Measurements from ENCODE around the gene IGFN1.

IGFN1 gene

DNA sequence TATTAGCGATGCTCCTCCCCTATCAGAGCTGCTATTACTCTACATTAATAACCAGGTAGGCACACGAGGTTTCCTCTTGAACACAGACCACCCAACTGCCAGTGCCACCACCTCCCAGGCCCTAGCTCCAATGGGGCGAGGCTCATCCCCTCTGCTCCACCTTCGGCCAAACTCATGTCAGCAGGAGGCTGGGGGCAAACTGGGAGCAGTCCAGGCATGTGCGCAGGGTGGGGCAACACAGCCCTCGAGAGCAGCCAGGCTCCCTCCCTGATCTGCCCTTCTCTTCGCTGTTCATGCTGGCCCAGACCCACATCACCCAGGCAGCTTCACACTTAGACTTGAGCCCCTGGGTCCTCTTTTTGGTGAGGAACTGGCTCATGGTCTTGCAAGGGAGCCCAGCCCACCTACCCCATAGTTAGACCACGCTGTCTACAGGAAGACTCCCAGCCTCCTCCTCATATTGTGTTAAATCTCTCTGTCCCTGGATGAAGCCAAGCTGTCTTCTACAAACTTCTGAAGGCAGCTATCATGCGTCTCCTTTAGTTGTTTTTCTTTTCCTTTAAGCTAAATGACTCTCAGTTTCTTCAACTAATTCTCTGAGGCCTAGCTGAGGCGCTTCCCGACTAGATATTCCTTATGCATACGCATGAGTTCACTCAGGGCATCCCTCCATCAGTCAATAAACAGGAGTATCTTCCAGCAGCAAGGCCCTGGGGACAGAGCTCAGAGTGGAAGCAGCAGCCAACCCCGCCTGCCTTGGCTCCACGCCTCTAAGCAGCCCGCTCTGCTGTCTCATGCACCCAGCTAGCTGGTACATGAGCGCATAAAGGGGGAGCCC lies 48.4 kb upstream of the IGFN1 start:
- no peaks in the 10 kb centered on the region for H4K20me1 ChIP-seq (ENCODE audit: low read depth, low read length)
- no peak overlapping the region for H3K9ac ChIP-seq (ENCODE audit: low read length)
- no peak overlapping the region for H3K4me2 ChIP-seq (ENCODE audit: low read depth, low read length, poor library complexity, severe bottlenecking)
- H3K36me3 ChIP-seq (ENCODE audit: low read length) = no peaks in the 10 kb centered on the region
- H3K9me2 ChIP-seq (replicated peaks; ENCODE audit: insufficient read depth, low read length) = no peaks in the 10 kb centered on the region
- H3K79me2 ChIP-seq (ENCODE audit: insufficient read depth, low read length) = no peaks in the 10 kb centered on the region
- no peaks in the 10 kb centered on the region for H3K27me3 ChIP-seq (ENCODE audit: low read length)
- H3K4me3 ChIP-seq (ENCODE audit: insufficient read depth, low read length, poor library complexity, severe bottlenecking) = no peak overlapping the region
- no peak overlapping the region for H2AFZ ChIP-seq (ENCODE audit: low read depth, low read length, severe bottlenecking)
- H3K27ac ChIP-seq (ENCODE audit: low read depth, low read length) = no peak overlapping the region
- H3F3A ChIP-seq (ENCODE audit: insufficient read depth) = no peaks in the 10 kb centered on the region
- no peaks in the 10 kb centered on the region for H3K9me3 ChIP-seq (ENCODE audit: insufficient read depth, low read length)
- TF ChIP-seq, protein P1, sequence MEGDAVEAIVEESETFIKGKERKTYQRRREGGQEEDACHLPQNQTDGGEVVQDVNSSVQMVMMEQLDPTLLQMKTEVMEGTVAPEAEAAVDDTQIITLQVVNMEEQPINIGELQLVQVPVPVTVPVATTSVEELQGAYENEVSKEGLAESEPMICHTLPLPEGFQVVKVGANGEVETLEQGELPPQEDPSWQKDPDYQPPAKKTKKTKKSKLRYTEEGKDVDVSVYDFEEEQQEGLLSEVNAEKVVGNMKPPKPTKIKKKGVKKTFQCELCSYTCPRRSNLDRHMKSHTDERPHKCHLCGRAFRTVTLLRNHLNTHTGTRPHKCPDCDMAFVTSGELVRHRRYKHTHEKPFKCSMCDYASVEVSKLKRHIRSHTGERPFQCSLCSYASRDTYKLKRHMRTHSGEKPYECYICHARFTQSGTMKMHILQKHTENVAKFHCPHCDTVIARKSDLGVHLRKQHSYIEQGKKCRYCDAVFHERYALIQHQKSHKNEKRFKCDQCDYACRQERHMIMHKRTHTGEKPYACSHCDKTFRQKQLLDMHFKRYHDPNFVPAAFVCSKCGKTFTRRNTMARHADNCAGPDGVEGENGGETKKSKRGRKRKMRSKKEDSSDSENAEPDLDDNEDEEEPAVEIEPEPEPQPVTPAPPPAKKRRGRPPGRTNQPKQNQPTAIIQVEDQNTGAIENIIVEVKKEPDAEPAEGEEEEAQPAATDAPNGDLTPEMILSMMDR (IDR thresholded peaks at IDR 0.05; ENCODE audit: insufficient read depth, low read length, poor library complexity, severe bottlenecking) = no peak
- no peak for TF ChIP-seq EZH2phosphoT487 (conservative IDR thresholded peaks at IDR 0.05; ENCODE audit: low read length)

DNA sequence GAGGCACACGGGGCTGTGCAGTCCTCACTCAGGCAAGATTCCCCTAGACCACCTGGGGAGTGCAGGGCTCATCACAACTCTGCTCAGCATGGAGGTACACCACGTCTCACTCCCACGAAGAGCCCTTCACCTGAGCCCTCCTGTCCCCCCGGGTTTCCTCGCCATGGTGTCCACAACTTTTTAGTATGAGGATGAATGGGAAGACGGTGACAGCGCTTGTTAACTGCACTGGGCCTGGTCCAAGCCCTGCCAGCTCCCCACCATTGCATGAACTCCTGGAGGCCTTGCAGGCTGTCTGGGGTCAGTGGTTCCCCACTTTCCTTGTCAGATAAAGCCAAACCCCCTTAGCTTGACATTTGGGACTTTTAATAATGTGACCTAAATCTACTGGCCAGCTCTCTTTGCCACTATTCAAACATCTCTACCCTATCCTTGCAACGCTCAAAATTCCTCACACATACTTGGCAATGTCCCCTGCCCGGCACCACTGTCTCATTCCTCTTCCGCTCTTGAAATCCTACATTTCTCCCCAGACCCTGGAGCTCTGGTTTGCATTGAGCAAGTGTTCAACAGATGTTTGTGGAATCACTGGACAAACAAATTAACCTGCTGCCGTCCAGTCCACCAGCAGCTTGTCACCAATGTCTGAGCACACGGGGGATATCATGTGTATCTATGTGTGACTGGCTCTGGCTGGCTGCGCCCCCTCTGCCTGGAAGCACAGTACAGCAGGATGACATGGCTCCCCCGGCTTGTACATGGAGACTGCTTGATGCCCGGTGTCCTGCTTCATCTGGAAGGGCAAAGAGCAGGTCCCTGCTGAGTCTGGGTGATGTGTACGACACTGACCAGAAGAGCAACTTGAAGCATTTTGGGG lies 47.5 kb upstream of the IGFN1 start:
- H3K9ac ChIP-seq (ENCODE audit: low read length) = no peak overlapping the region
- H3K4me2 ChIP-seq (ENCODE audit: low read depth, low read length, poor library complexity, severe bottlenecking) = no peak overlapping the region
- no peaks in the 10 kb centered on the region for H3K27me3 ChIP-seq (ENCODE audit: low read length)
- no peaks in the 10 kb centered on the region for H3K79me2 ChIP-seq (ENCODE audit: insufficient read depth, low read length)
- no peak overlapping the region for H3K4me3 ChIP-seq (ENCODE audit: insufficient read depth, low read length, poor library complexity, severe bottlenecking)
- no peaks in the 10 kb centered on the region for H3F3A ChIP-seq (ENCODE audit: insufficient read depth)
- H2AFZ ChIP-seq (ENCODE audit: low read depth, low read length, severe bottlenecking) = no peak overlapping the region
- no peaks in the 10 kb centered on the region for H3K36me3 ChIP-seq (ENCODE audit: low read length)
- TF ChIP-seq, protein P1 (IDR thresholded peaks at IDR 0.05; ENCODE audit: insufficient read depth, low read length, poor library complexity, severe bottlenecking) = no peak
- no peak for TF ChIP-seq EZH2phosphoT487 (conservative IDR thresholded peaks at IDR 0.05; ENCODE audit: low read length)
- no peaks in the 10 kb centered on the region for H3K9me2 ChIP-seq (replicated peaks; ENCODE audit: insufficient read depth, low read length)
- no peaks in the 10 kb centered on the region for H3K9me3 ChIP-seq (ENCODE audit: insufficient read depth, low read length)
- H3K27ac ChIP-seq (ENCODE audit: low read depth, low read length) = no peak overlapping the region
- H4K20me1 ChIP-seq (ENCODE audit: low read depth, low read length) = no peaks in the 10 kb centered on the region

DNA sequence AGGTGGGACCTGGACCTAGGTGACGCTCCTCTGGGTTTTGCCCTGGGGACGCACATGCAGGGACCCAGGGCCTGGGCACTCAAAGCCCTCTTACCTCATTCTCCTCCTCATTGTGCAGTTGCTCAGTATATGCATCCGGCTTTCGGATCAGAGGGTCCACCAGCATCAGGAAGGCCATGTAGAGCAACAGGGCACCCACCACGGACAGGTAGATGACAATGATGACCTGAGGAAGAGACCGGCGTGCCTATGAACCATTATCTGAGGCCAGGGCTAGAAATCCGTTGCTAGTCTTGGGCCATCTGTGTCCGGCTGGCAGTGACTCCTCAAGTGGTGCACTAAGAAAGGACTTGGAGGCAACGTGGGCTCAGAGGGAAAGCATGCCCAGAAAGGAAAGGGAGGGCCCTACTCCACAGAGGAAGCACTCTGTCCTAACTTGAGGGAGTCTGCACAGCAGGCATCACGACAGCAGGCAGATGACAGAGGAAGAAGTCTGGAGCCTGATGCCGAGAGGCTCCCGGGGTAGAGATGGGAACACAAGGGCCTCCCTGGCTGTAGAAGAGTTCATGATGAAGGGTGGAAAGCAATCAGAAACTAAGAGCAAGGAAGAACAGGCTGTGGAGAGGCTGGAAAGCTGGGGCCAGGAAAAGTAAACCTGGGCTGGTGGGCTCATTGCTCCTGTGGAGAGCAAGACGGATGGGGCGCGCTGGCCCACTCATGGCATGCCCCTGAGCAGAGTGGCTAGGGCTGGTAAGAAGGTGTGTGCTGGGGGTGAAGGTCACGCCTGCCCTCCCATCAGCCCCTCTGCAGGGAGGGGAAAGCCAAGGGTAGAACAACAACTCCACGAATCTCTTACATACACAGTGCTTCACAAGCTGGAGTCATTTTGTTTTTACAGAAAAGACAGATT lies 46.6 kb upstream of the IGFN1 start:
- no peaks in the 10 kb centered on the region for H3K27me3 ChIP-seq (ENCODE audit: low read length)

More for the DNA sequence above, 46.6 kb upstream of the IGFN1 start:
- H3F3A ChIP-seq (ENCODE audit: insufficient read depth) = no peaks in the 10 kb centered on the region
- TF ChIP-seq, protein P1 (IDR thresholded peaks at IDR 0.05; ENCODE audit: insufficient read depth, low read length, poor library complexity, severe bottlenecking) = no peak
- no peak for TF ChIP-seq EZH2phosphoT487 (conservative IDR thresholded peaks at IDR 0.05; ENCODE audit: low read length)
- H2AFZ ChIP-seq (ENCODE audit: low read depth, low read length, severe bottlenecking) = no peak overlapping the region
- H3K9me2 ChIP-seq (replicated peaks; ENCODE audit: insufficient read depth, low read length) = no peaks in the 10 kb centered on the region
- H3K9ac ChIP-seq (ENCODE audit: low read length) = no peak overlapping the region
- no peak overlapping the region for H3K27ac ChIP-seq (ENCODE audit: low read depth, low read length)
- H3K36me3 ChIP-seq (ENCODE audit: low read length) = no peaks in the 10 kb centered on the region
- no peak overlapping the region for H3K4me3 ChIP-seq (ENCODE audit: insufficient read depth, low read length, poor library complexity, severe bottlenecking)
- no peaks in the 10 kb centered on the region for H4K20me1 ChIP-seq (ENCODE audit: low read depth, low read length)
- no peak overlapping the region for H3K4me2 ChIP-seq (ENCODE audit: low read depth, low read length, poor library complexity, severe bottlenecking)
- no peaks in the 10 kb centered on the region for H3K79me2 ChIP-seq (ENCODE audit: insufficient read depth, low read length)
- no peaks in the 10 kb centered on the region for H3K9me3 ChIP-seq (ENCODE audit: insufficient read depth, low read length)
